ENCODE results near the gene AGO4.
"Not testable (repeated sequence)": the region's sequence is repeated elsewhere in the genome, so short reads cannot be mapped to it uniquely, and the experiment has no call there.

The AGO4 gene

DNA sequence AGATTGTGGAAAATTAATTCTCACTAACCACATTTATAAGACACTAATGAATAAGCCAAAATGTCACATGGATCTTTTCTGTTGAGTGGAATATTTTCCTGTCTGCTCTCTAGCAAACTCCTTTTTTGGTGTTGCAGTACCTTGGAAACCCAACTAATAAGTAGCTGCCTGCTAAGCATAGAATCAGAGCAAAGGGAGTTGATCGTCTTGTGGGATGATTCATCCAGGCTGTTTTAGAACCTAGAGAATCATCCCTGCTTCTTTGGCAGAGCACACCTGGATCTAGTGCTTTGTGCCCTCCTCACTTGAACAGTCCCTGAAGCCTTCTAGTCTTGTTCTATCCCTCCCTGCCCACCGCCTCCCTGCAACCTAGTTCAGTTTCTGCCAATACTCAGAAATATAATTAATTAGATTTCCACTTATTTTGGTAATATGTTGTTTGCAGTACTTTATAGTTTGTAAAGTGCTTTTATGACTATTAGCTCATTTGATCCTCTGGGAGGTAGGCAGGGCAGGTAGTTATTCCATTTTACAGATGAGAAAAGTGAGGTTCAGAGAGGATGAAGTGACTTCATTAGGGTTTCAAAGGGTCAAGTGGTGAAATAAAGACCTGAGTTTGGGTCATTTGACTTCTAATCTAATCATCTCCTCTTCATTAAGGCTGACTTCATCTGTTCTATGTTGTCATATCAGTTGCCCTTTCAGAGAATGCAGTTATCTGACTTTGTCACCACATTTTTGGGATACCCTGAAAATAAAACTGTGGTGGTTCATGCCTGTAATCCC, 2.5 kb downstream of the AGO4 start:
- no peak for DNase-seq (ENCODE audit: low read depth in 2 of 2)

DNA sequence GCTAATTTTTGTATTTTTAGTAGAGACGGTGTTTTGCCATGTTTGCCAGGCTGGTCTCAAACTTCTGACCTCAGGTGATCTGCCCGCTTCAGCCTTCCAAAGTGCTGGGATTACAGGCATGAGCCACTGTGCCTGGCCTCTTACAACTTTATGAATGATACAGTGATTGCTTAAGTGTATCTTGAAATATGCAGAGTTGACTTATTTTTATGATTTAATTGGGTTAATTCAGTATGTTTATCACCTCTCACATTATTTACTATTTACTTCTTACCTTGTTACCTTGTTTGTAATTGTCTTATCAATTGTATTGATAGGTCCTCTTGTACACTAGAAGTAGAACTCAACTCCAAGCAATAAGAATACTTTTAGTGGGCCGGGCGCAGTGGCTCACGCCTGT, 4.9 kb downstream of the AGO4 start:
- not testable (repeated sequence) for DNase-seq (ENCODE audit: low read depth in 2 of 2)

DNA sequence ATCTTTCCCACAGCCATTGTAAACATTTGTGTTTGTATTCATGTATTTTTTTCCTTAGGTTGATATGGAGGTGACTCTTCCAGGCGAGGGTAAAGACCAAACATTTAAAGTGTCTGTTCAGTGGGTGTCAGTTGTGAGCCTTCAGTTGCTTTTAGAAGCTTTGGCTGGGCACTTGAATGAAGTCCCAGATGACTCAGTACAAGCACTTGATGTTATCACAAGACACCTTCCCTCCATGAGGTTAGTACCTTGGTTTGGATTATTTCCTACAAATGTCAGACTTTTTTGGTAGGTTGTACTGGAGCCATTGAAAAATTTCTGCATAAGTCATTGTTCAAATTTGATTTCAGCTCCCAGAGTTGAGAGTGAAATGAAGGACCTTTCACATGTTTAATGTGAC, 17.4 kb downstream of the AGO4 start:
- no peak for DNase-seq (ENCODE audit: low read depth in 2 of 2)

DNA sequence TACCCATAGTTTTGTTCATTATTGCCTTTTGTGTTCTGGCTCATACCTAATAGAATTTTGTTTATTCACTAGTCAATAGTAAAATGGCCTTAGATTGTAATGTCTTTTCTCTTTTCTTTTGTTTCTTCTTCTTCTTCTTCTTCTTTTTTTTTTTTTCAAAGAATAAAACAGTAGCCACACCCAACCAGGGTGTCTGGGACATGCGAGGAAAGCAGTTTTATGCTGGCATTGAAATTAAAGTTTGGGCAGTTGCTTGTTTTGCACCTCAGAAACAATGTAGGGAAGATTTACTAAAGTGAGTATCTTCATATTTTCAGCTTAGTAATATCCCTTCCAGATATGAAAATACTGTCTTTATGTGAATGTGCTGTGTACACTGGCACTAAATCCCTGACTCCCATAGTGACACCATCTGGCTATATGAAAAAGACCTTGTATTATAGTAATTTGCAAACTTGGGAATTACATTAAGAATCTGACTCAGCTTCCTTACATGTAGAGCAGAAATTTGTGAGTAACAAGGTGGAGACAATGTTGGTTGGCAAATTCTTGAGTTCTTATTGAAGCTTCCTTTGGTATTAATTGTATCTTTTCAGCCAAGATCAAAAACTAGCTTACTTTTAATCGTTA, 24.6 kb downstream of the AGO4 start:
- DNase-seq (ENCODE audit: low read depth in 2 of 2) = no peak

DNA sequence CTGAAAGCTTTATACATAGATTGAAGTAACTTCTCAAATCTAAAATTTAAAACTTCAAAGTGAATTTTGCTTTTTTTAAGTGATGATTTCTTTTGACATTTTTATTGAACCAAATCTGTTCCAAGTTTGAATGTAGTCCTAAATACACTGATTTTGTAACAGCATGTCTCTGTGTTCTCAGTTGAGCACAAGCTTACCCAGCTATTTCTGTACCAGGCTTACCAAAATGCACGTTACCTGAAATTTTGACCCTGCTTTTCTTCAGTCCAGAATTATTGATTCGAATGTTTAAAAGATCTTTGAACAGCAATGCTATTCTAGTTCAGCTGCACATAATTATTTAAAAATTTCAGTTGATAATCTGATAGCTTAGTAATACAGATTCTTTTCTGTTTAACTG, 25.6 kb downstream of the AGO4 start:
- DNase-seq (ENCODE audit: low read depth in 2 of 2) = no peak

DNA sequence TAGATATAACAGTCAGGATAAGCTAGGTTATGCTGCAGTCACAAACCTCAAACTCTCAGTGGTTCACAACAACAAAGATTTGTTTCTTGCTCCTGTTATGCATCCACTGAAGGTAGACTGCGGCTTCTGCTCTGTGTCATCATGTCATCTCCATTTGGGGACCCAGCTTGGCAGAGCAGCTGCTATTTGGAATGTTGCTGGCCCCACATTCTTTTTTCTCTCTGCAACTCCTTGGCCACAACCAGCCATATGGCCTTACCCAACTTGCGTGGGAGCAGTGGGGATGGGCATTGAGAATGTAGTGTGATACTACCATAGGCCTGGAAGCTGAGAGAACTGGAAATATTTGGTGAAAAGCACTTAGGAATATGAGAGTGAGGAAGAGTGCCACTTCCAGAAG, 26.4 kb downstream of the AGO4 start:
- no peak for DNase-seq (ENCODE audit: low read depth in 2 of 2)

DNA sequence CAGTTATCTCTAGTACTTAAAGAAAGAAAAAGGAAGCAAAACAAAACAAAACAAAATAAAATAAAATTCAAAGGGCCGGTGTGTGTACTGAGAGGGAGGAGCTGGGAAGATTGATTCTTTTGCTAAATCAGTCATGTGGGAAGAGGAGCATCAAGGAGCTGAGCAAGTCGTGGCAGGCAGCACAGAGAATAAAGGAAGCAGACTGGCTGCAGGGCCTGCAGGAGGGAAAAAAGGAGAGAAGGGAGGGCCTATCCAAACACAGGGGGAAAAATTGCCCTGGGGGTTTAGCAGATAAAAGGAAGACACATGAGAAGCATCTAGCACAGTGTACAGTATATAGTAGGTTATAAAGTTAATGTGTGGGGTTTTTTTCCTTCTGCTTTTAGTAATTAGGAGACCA, 27.6 kb downstream of the AGO4 start:
- DNase-seq (ENCODE audit: low read depth in 2 of 2) = no peak

DNA sequence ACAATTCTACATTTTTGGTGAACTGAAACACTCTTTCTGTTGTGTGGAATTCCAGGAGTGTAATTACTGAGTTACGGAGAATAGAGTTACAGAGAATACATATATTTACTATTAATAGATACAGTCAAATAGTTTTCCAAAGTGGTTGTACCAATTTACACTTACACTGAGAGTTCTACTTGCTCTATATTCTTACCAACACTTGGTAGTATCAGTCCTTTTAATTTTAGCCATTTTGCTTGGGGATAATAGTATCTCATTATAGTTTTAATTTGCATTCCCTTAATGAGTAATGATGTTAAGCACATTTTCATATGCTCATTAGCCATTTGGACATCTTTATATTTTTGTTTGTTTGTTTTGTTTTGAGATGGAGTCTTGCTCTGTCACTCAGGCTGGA, 28.9 kb downstream of the AGO4 start:
- no peak for DNase-seq (ENCODE audit: low read depth in 2 of 2)

DNA sequence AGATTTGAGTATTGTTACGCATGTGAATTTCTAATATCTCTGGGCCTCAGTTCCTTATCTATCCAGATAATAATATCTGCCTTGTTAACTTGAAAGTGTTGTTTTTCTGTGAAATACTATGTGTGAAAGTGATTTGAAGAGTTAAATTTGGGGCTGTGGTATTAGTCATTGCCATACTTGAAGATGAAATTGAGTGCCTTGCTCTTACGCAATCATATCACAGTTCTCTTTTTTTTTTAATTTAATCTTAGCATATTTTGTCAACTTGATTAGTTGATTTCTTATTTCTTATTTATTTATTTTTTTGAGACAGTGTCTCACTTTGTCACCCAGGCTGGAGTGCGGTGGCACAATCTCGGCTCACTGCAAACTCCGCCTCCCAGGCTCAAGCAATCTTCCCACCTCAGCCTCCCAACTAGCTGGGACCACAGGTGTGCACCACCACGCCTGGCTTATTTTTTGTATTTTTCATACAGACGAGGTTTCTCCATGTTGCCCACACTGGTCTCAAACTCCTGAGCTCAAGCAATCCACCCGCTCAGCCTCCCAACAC, 31.0 kb downstream of the AGO4 start:
- DNase-seq (ENCODE audit: low read depth in 2 of 2) = no peak

DNA sequence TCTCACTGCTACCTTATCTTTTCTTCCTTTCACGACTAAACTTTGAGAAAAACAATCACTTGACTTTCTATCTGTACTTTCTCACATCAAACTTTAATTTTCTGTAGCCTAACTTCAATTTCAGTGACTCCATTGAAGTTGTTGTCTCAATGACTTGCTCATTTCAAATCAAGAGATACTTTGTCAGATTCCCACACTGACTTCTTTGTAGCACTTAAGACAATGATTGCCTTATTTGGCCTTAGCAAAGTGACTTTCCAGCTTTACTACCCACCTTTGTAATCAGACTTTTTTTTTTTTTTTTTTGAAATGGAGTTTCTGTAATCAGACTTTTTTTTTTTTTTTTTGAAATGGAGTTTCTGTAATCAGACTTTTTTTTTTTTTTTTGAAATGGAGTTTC, 37.0 kb downstream of the AGO4 start:
- no peak for DNase-seq (ENCODE audit: low read depth in 2 of 2)

DNA sequence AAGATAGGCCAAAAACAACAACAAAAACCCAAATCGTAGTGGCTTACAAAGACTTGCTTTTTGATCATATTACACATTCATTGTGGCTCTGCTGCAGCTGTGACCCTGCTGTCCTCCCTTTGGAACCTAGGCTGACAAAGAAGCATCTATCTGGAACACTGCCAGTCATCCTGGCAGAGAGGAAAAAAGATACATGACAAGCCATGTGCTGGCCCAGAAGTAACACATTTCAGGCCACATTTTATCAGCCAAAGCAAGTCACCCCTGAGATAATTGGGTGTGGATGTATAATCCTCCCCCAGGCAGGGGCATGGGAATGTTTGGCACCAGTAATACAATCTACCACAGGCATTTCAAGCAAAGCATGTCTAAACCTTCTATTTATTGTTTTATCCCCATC, 38.0 kb downstream of the AGO4 start:
- no peak for DNase-seq (ENCODE audit: low read depth in 2 of 2)

DNA sequence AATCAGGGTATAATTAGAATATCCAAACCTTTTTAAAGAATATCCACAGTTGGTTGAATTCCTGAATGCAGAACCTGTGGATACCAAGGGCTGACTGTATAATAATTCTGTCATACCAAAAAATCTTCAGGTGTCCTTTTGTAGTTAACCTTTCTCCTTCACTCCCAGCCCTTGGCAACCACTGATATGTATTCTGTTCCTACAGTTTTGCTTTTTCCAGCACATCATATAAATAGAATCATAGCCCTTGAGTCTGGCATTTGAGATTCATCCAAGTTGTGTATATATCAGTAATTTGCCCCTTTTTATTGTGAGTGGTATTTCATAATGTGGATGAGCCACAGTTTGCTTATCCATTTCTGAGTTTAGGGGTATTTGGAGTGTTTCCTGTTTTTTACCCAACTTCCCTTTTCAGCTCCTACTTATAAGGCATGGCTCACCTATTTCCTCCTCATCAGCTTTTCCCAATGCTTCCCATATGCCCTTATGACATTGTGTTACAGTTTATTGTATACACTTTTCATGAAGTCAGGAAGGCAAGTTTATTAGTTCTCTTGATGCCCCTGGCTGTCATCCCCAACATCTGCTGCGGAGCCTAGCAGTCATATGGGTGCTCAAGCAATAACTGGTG, 40.2 kb downstream of the AGO4 start:
- no peak for DNase-seq (ENCODE audit: low read depth in 2 of 2)

DNA sequence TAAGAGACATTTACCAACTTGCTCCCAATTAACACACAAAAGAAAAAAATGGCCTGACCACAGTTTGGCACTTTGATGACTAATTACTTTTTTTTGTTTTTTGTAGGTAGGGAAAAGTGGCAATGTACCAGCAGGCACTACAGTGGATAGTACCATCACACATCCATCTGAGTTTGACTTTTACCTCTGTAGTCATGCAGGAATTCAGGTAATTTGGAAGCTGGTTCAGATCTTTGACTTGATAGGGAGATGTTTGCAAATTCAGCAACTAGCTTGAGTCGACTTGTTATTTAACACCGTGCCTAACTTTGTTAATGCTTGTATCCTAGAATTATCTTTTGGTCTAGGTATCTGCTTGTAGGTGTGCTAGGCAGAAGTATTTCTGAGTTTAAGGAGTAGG, 42.2 kb downstream of the AGO4 start:
- DNase-seq (ENCODE audit: low read depth in 2 of 2) = no peak

DNA sequence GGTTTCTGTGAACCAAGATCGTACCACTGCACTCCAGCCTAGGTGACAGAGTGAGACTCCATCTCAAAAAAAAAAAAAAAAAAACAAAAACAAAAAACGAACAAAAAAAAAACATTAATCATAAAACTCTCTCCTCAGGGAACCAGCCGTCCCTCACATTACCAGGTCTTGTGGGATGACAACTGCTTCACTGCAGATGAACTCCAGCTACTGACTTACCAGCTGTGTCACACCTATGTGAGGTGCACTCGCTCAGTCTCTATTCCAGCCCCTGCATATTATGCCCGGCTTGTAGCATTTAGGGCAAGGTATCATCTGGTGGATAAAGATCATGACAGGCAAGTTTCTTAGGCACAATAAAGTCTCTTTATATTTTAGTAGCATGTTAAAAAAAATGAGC, 42.9 kb downstream of the AGO4 start:
- no peak for DNase-seq (ENCODE audit: low read depth in 2 of 2)

DNA sequence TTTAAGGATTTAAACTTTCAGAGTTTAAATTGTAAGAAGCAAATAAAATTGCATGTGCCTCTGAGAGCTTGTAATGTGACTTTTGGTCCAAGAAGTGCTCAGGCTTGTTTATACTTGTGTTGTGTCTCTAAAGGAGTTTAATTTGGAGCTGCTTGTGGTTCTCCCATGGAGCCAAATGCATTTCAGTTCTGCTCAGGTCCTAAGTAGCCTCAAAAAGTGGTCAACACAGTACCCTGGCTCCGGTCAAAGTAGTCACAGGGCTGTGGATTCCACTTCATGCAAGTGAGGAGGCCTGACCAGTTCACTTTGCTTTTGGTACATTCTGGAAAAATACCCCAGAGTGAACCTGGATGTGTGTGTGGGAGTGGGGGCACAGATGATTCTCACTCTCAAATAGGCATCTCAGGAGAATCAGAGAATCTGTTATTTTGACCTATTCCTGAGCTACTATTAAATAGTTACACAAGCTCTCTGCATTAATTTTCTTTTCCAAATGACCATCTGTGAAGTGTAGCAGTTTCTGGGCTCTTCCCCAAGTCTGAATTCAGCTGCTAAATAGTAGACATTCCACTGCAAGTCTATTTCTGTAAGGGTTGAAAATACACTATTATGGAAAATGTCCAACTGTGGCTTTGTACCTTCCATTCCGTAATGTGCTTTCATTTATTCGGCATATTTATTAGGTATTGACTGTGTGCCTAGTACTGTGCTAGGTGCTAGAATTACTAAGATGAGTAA, 43.5 kb downstream of the AGO4 start:
- no peak for DNase-seq (ENCODE audit: low read depth in 2 of 2)

DNA sequence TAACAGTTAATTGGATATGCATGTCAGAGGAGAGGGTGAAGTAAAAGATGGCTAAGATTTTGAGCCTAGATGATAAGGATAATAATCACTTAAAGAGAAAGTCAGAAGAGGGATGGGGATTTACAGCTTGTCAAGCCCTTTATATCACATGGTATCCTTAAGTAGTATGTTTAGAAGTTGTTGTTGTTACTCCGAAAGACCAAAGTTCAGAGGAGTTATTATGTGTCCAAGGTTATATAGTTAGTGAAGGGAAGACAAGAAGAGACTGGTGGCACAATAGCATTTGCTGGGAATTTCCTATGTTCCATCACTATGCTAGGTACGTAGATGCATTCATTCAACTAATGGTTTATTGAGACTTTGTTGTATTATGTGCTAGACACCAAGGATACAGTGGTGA, 44.4 kb downstream of the AGO4 start:
- no peak for DNase-seq (ENCODE audit: low read depth in 2 of 2)

DNA sequence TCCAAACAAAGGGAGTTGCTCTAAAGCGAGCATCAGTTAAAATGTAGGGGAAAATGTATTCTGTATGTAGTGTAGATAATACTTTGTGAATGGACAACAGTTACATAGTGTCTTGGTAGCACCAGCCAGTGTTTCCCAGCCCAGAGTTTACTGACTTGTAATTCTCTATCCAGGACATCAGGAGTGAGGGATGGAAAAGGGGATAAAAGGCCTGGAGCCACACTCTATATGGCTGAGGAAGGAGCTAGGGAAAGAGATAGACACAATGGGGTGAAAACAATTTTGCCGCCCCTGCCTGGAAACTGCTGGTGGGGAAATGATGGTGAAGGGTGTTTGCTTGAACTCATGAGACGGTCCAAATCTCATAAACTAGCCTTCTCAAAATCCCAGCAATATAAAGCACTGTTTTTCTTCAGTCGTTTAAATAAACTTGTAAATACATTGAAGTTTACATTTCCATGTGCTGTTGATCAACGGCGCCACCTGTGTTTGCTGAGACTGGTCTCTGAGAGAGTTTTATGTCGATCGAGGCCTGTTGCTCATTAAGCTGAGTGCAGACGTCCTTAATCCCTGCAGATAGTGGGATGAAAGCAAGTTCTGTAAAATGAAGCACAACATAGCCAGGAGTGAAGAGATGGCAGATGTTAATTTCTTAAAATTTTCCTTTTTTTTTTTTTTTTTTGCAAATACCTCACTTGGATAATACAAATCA, 47.3 kb downstream of the AGO4 start:
- no peak for DNase-seq (ENCODE audit: low read depth in 2 of 2)

DNA sequence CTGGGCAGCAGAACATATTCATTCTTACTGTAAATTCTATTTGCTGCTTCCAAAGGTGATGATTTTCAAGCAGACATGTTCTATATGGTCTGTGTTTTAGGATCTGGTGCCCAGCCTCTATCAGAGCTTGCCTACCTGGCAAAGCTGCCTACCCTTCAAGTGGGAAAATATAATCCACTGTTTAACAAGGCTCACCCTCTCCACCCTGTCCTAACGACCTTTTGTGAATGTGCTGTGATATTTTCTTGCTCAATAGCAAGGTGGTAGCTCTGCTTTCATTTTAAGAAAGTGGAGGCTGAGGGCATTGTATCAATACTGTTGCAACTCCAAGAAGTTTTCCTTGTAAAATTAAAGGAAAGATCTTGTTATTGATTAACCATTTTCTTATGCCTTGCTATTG, 49.1 kb downstream of the AGO4 start:
- no peak for DNase-seq (ENCODE audit: low read depth in 2 of 2)

DNA sequence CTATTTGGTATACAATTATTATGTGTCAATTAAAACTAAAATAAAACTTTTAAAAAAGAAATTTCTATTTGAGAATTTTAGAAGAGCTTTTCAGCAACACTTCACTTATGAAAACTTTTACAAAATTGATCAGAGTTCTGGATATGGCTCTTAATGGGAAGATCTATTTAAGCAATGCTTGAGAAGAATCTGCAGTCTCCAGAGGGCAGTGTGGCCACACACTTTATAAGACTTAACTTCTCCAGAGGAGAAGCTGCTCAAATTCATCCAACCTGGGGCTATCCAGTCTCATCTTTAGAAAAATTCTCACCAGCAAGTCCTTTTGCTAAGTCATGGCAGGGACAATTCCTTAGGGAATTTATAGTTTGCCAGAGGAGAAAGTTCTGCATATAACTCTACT, 50.0 kb downstream of the AGO4 start:
- DNase-seq (ENCODE audit: low read depth in 2 of 2) = no peak

DNA sequence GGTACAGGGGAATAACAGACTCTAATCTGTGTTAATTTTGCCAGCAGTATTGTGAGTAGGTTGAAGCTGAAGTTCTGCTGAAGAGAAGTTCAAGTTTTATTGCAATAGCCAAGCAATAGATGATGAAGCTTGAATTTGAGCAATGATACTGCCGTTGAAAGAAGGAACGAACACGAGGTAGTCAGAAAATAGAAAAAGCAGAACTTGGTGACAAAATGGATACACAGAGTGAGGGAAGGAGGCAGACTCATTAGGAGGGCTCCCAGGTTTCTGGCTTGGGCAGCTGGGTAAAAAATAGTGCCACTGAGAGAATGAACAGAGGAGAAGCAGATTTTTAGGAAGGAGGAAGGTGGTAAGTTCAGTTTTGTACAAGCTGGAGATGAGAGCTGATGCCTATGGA, 52.9 kb downstream of the AGO4 start:
- no peak for DNase-seq (ENCODE audit: low read depth in 2 of 2)

DNA sequence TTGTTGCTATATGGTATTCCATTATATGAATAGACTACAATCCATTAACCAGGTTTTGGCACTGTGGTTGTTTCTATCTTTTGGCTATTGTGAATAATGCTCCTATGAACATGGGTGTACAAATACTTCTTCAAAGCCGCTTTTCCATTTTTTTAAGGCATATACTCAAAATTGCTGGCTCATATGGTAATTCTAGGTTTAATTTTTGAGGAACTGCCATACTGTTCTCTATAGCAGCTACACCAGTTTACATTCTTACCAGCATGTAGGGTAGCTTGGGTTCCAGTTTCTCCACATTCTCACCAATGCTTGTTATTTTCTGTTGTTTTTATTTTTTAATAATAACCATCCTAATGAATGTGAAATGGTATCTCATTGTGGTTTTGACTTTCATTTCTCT, 55.3 kb downstream of the AGO4 start:
- DNase-seq (ENCODE audit: low read depth in 2 of 2) = no peak
